Loucy (cell line): Measurements from ENCODE around the gene CACNA2D4.

Experiments
- H2AFZ ChIP-seq: fragments of 200-600 bp; sonication (generic); 2 replicates; pipeline ENCODE4 v1.6.0; 2016; ENCODE audit warnings: antibody characterized with exemption, mild to moderate bottlenecking, low read length, moderate library complexity
- H3F3A ChIP-seq: fragments of 200-600 bp; 2 replicates; pipeline ENCODE4 v1.6.0; 2016; ENCODE audit warnings: antibody characterized with exemption, low read depth, mild to moderate bottlenecking
- H3K27me3 ChIP-seq: fragments of 200-600 bp; sonication (generic); 2 replicates; pipeline ENCODE4 v1.6.1; 2014; ENCODE audit warnings: low read length, mild to moderate bottlenecking; ENCODE audit not compliant: insufficient read depth, poor library complexity, severe bottlenecking
- H3K36me3 ChIP-seq: fragments of 200-600 bp; sonication (generic); 2 replicates; pipeline ENCODE4 v1.6.1; 2016; ENCODE audit warnings: low read length; ENCODE audit not compliant: insufficient read depth
- H3K4me1 ChIP-seq: fragments of 200-600 bp; sonication (generic); 2 replicates; pipeline ENCODE4 v1.5.1; 2014; ENCODE audit warnings: low read length, mild to moderate bottlenecking; ENCODE audit not compliant: insufficient read depth, poor library complexity, severe bottlenecking
- H3K4me2 ChIP-seq: fragments of 200-600 bp; sonication (generic); 2 replicates; pipeline ENCODE4 v1.6.0; 2014; ENCODE audit warnings: antibody characterized with exemption, low read length, low read depth, mild to moderate bottlenecking; ENCODE audit not compliant: poor library complexity, severe bottlenecking
- H3K4me3 ChIP-seq: fragments of 200-600 bp; sonication (generic); 2 replicates; pipeline ENCODE4 v1.5.1; 2014; ENCODE audit warnings: low read length, mild to moderate bottlenecking, mixed read lengths; ENCODE audit not compliant: poor library complexity, severe bottlenecking
- H3K79me2 ChIP-seq: fragments of 200-600 bp; sonication (generic); 2 replicates; pipeline ENCODE4 v1.6.1; 2014; ENCODE audit warnings: low read length; ENCODE audit not compliant: insufficient read depth
- H3K9ac ChIP-seq: fragments of 200-600 bp; sonication (generic); 2 replicates; pipeline ENCODE4 v1.6.0; 2014; ENCODE audit warnings: mild to moderate bottlenecking, low read depth, low read length, moderate library complexity; ENCODE audit not compliant: poor library complexity, severe bottlenecking
- H3K9me2 ChIP-seq: fragments of 200-600 bp; sonication (generic); replicated peaks from 2 replicates; pipeline ENCODE4 v1.6.1; 2016; ENCODE audit warnings: low read depth, low read length, mixed read lengths
- H3K9me3 ChIP-seq: fragments of 200-600 bp; sonication (generic); 2 replicates; pipeline ENCODE4 v1.6.1; 2014; ENCODE audit warnings: mild to moderate bottlenecking, antibody characterized with exemption, low read length, low read depth; ENCODE audit not compliant: insufficient read depth
- H4K20me1 ChIP-seq: fragments of 200-600 bp; sonication (generic); 2 replicates; pipeline ENCODE4 v1.6.0; 2014; ENCODE audit warnings: antibody characterized with exemption, low read length, mild to moderate bottlenecking; ENCODE audit not compliant: insufficient read depth, poor library complexity, severe bottlenecking
- EZH2phosphoT487 ChIP-seq: fragments of 200-600 bp; IDR thresholded peaks from 2 replicates; pipeline ENCODE4 v1.6.1; 2018; ENCODE audit warnings: antibody characterized with exemption, mild to moderate bottlenecking, moderate library complexity, borderline replicate concordance
- TF ChIP-seq, protein P1 (sequence below): fragments of 200-600 bp; sonication (generic); conservative IDR thresholded peaks from 2 replicates; pipeline ENCODE4 v1.5.1; 2014; ENCODE audit warnings: mild to moderate bottlenecking, antibody characterized with exemption, low read length

The CACNA2D4 gene

DNA sequence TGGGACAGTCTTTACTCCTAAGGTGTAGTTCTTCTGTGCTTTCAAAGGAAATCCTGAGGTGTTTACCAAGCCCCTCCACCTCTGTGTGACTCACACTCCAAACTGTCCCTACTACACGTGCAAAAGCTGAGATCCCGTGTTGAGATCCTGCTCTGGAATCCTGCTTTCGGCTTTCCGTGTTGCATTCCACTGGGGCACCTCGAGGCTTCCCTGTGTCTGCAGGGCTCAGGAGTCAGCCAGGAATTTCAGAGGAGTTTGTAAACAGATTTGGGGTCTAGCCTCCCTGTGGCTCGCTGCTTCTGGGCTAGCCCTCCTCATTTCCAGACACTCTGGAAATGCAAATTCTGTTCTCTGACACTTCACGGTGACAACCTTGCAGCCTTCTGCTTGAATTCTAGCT is 48.4 kb downstream of the CACNA2D4 start:
- H2AFZ ChIP-seq = no peak overlapping the region
- no peaks in the 10 kb centered on the region for H3K9me2 ChIP-seq
- no peaks in the 10 kb centered on the region for H3K9me3 ChIP-seq
- TF ChIP-seq, protein P1, sequence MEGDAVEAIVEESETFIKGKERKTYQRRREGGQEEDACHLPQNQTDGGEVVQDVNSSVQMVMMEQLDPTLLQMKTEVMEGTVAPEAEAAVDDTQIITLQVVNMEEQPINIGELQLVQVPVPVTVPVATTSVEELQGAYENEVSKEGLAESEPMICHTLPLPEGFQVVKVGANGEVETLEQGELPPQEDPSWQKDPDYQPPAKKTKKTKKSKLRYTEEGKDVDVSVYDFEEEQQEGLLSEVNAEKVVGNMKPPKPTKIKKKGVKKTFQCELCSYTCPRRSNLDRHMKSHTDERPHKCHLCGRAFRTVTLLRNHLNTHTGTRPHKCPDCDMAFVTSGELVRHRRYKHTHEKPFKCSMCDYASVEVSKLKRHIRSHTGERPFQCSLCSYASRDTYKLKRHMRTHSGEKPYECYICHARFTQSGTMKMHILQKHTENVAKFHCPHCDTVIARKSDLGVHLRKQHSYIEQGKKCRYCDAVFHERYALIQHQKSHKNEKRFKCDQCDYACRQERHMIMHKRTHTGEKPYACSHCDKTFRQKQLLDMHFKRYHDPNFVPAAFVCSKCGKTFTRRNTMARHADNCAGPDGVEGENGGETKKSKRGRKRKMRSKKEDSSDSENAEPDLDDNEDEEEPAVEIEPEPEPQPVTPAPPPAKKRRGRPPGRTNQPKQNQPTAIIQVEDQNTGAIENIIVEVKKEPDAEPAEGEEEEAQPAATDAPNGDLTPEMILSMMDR = no peak
- no peak for TF ChIP-seq EZH2phosphoT487
- no peaks in the 10 kb centered on the region for H3K4me1 ChIP-seq
- H3F3A ChIP-seq = no peaks in the 10 kb centered on the region
- H3K4me2 ChIP-seq = no peak overlapping the region
- no peak overlapping the region for H3K9ac ChIP-seq
- H4K20me1 ChIP-seq = no peaks in the 10 kb centered on the region
- no peaks in the 10 kb centered on the region for H3K36me3 ChIP-seq
- H3K27me3 ChIP-seq = no peaks in the 10 kb centered on the region
- no peaks in the 10 kb centered on the region for H3K79me2 ChIP-seq
- no peak overlapping the region for H3K4me3 ChIP-seq

DNA sequence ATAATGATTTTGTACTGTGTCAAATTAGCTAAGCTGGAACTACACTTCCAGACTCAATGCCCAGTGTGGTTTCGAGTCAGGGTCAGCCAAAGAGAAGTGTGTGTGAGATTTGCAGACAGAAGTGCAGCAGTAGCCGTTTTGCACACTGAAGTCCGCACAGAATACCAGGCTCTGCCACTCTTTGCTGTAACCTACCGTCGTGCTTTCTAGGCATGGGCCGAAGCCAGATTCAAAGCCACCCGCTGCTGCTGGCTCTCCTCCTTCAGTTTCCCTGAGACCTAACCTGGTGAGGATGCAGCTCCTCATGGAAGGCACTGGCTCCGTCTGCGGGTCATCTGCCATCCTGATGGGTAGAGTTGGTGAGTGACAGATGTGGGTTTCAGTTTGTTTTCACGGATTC is 49.3 kb downstream of the CACNA2D4 start:
- Histone ChIP-seq H3K9me2 (no peaks in the 10 kb centered on the region), H3K4me1 (no peaks in the 10 kb centered on the region), H3K4me2 (no peak overlapping the region), H2AFZ (no peak overlapping the region), H3F3A (no peaks in the 10 kb centered on the region), H3K9me3 (no peaks in the 10 kb centered on the region), H3K36me3 (no peaks in the 10 kb centered on the region), H3K9ac (no peak overlapping the region), H3K79me2 (no peaks in the 10 kb centered on the region), H3K4me3 (no peak overlapping the region), H4K20me1 (no peaks in the 10 kb centered on the region), H3K27me3 (no peaks in the 10 kb centered on the region)
- TF ChIP-seq, protein P1 = no peak
- TF ChIP-seq EZH2phosphoT487 = no peak

DNA sequence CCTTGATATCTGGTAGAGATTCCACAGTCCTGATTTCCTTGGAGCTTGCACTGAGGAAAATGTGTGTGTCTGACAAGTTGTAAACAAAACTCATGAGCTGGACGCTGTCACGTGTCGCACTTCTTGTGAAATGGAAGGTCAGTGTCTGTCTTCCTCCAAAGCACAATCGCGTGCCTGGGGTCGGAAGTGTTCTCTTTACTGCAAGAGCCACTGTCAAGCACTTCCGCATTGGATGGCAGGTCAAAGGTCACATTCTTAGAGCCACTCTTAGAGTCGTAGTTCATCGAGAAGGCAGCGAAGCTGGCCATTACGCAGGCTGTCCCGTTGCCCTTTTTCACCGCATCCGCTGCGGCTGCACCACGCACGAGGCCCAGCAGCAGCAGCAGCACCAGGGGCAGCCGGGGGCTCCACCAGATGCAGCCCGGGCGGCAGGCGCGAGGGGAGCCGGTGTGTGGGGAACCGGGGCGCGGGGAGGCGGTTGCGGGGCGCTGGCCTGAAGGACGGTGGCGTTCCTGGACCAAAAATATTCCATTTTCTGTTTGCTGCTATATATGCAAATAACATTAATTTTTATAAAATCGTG is 53.1 kb downstream of the CACNA2D4 start:
- no peaks in the 10 kb centered on the region for H3K79me2 ChIP-seq
- no peaks in the 10 kb centered on the region for H3K9me2 ChIP-seq
- H3K9me3 ChIP-seq = no peaks in the 10 kb centered on the region
- H3K36me3 ChIP-seq = no peaks in the 10 kb centered on the region
- no peak overlapping the region for H2AFZ ChIP-seq
- no peak overlapping the region for H3K9ac ChIP-seq
- no peak overlapping the region for H3K4me2 ChIP-seq
- H3K27me3 ChIP-seq = no peaks in the 10 kb centered on the region
- no peaks in the 10 kb centered on the region for H3K4me1 ChIP-seq
- H4K20me1 ChIP-seq = no peaks in the 10 kb centered on the region
- H3F3A ChIP-seq = no peaks in the 10 kb centered on the region
- TF ChIP-seq, protein P1 = no peak
- TF ChIP-seq EZH2phosphoT487 = no peak
- H3K4me3 ChIP-seq = no peak overlapping the region
